ENCODE results near the gene HERC4. TPM values are rescaled to one million over a fixed set of nuclear protein-coding genes. Genes with fewer than 3 reads are reported as not detected.

HERC4 gene
- total RNA-seq, 1 donor, result 125 TPM

GRCh38 chr10:68084469-68084868, 9.4 kb upstream of the HERC4 start:
- Histone ChIP-seq H3K27ac (ENCODE audit: low read depth, low read length) (peak overlapping the region; percentile 86), H4K20me1 (ENCODE audit: insufficient read depth, low read length) (no peaks in the 10 kb centered on the region), H3K4me3 (ENCODE audit: insufficient read depth, low read length) (no peak overlapping the region), H3K36me3 (ENCODE audit: insufficient read depth, low read length) (no peaks in the 10 kb centered on the region), H3K4me1 (ENCODE audit: insufficient read depth, low read length) (peaks cover 52% of the 10 kb centered on the region), H3K4me2 (ENCODE audit: insufficient read depth, low read length) (no peak overlapping the region), H3K9me3 (ENCODE audit: low read depth, low read length) (no peaks in the 10 kb centered on the region), H2AFZ (ENCODE audit: low read length) (peak overlapping the region; percentile 4), H3K27me3 (ENCODE audit: insufficient read depth, low read length) (no peaks in the 10 kb centered on the region), H3K79me2 (ENCODE audit: insufficient read depth, low read length) (peaks cover 7% of the 10 kb centered on the region)
- TF ChIP-seq CTCF (IDR thresholded peaks at IDR 0.05; ENCODE audit: extremely low read depth, low read depth, low read length), result no peak
- no peak for DNase-seq (ENCODE audit: insufficient read length, low spot score, missing footprints)

- no peak overlapping the region for H3K4me3 ChIP-seq (ENCODE audit: insufficient read depth, low read length)
- peak overlapping the region; percentile 4 for H2AFZ ChIP-seq (ENCODE audit: low read length)
- no peaks in the 10 kb centered on the region for H3K27me3 ChIP-seq (ENCODE audit: insufficient read depth, low read length)
- H3K4me1 ChIP-seq (ENCODE audit: insufficient read depth, low read length), result peaks cover 52% of the 10 kb centered on the region
- peaks cover 7% of the 10 kb centered on the region for H3K79me2 ChIP-seq (ENCODE audit: insufficient read depth, low read length)
- H3K36me3 ChIP-seq (ENCODE audit: insufficient read depth, low read length), result no peaks in the 10 kb centered on the region
- no peaks in the 10 kb centered on the region for H4K20me1 ChIP-seq (ENCODE audit: insufficient read depth, low read length)
- no peaks in the 10 kb centered on the region for H3K9me3 ChIP-seq (ENCODE audit: low read depth, low read length)
- TF ChIP-seq CTCF (IDR thresholded peaks at IDR 0.05; ENCODE audit: extremely low read depth, low read depth, low read length), result no peak
- no peak overlapping the region for H3K4me2 ChIP-seq (ENCODE audit: insufficient read depth, low read length)
- no peak for DNase-seq (ENCODE audit: insufficient read length, low spot score, missing footprints)
- peak overlapping the region; percentile 86 for H3K27ac ChIP-seq (ENCODE audit: low read depth, low read length)
Observed at GRCh38 chr10:68083953-68084352, 8.9 kb upstream of the HERC4 start.

GRCh38 chr10:68082872-68083271, 7.8 kb upstream of the HERC4 start:
- H4K20me1 ChIP-seq (ENCODE audit: insufficient read depth, low read length), result no peaks in the 10 kb centered on the region
- H2AFZ ChIP-seq (ENCODE audit: low read length), result peak overlapping the region; percentile 64
- H3K27me3 ChIP-seq (ENCODE audit: insufficient read depth, low read length), result no peaks in the 10 kb centered on the region
- H3K79me2 ChIP-seq (ENCODE audit: insufficient read depth, low read length), result peaks cover 4% of the 10 kb centered on the region
- peak; percentile 43 for DNase-seq (ENCODE audit: insufficient read length, low spot score, missing footprints)
- peak; percentile 71 for TF ChIP-seq CTCF (IDR thresholded peaks at IDR 0.05; ENCODE audit: extremely low read depth, low read depth, low read length)
- H3K36me3 ChIP-seq (ENCODE audit: insufficient read depth, low read length), result no peaks in the 10 kb centered on the region
- no peaks in the 10 kb centered on the region for H3K9me3 ChIP-seq (ENCODE audit: low read depth, low read length)
- H3K4me1 ChIP-seq (ENCODE audit: insufficient read depth, low read length), result peaks cover 44% of the 10 kb centered on the region
- no peak overlapping the region for H3K4me3 ChIP-seq (ENCODE audit: insufficient read depth, low read length)
- H3K4me2 ChIP-seq (ENCODE audit: insufficient read depth, low read length), result peak overlapping the region; percentile 39
- H3K27ac ChIP-seq (ENCODE audit: low read depth, low read length), result peak overlapping the region; percentile 86

GRCh38 chr10:68081916-68082315, 6.8 kb upstream of the HERC4 start:
- no peaks in the 10 kb centered on the region for H4K20me1 ChIP-seq (ENCODE audit: insufficient read depth, low read length)
- H3K9me3 ChIP-seq (ENCODE audit: low read depth, low read length), result no peaks in the 10 kb centered on the region
- no peaks in the 10 kb centered on the region for H3K27me3 ChIP-seq (ENCODE audit: insufficient read depth, low read length)
- no peak overlapping the region for H3K27ac ChIP-seq (ENCODE audit: low read depth, low read length)
- TF ChIP-seq CTCF (IDR thresholded peaks at IDR 0.05; ENCODE audit: extremely low read depth, low read depth, low read length), result no peak
- H3K36me3 ChIP-seq (ENCODE audit: insufficient read depth, low read length), result no peaks in the 10 kb centered on the region
- DNase-seq (ENCODE audit: insufficient read length, low spot score, missing footprints), result no peak
- peaks cover 34% of the 10 kb centered on the region for H3K4me1 ChIP-seq (ENCODE audit: insufficient read depth, low read length)
- H3K4me2 ChIP-seq (ENCODE audit: insufficient read depth, low read length), result no peak overlapping the region
- peaks cover 4% of the 10 kb centered on the region for H3K79me2 ChIP-seq (ENCODE audit: insufficient read depth, low read length)
- no peak overlapping the region for H3K4me3 ChIP-seq (ENCODE audit: insufficient read depth, low read length)
- H2AFZ ChIP-seq (ENCODE audit: low read length), result no peak overlapping the region
